Gastrocnemius medialis (tissue), 4 donors: ENCODE results near the gene SEPTIN10.

Experiments used
- CTCF ChIP-seq, 5 experiments: fragments of 450-650 bp in 3 of 5; fragments of 200-600 bp in 2 of 5; sonication (generic) in 2 of 5; IDR thresholded peaks in 4 of 5; conservative IDR thresholded peaks in 1 of 5; 1 replicate in 4 of 5; 2 replicates in 1 of 5; pipeline ENCODE4 v1.5.1; 2016 to 2019; ENCODE audit warnings: antibody characterized with exemption in 5 of 5, mild to moderate bottlenecking in 3 of 5, moderate library complexity in 3 of 5
- POLR2A ChIP-seq, 2 donors: fragments of 450-650 bp; IDR thresholded peaks; one replicate each; pipeline ENCODE4 v1.6.1; 2017; ENCODE audit warnings: antibody characterized with exemption in 2 of 2, mild to moderate bottlenecking in 2 of 2, moderate library complexity in 2 of 2

GRCh38 chr2:109507217-109507616 is 106.5 kb downstream of the SEPTIN10 start:
- TF ChIP-seq CTCF (IDR thresholded peaks at IDR 0.05 in 4 of 5, conservative IDR thresholded peaks at IDR 0.05 in 1 of 5): no peak
- no peak for TF ChIP-seq POLR2A (IDR thresholded peaks at IDR 0.05)
